HepG2 (cell line): ENCODE results near the gene AMN. TPM values are rescaled to one million over a fixed set of nuclear protein-coding genes. Genes with fewer than 3 reads are reported as not detected.
"Not testable (repeated sequence)": the region's sequence is repeated elsewhere in the genome, so short reads cannot be mapped to it uniquely, and the experiment has no call there.

Experiments used
- ATAC-seq: fragments of 200-7000 bp; cut with Tn5 transposase; 3 replicates; pipeline ENCODE4 v1.9.1; 2020; ENCODE audit warnings: mild to moderate bottlenecking, moderate library complexity
- BruUV-seq: library from RNA; stranded (reverse); fragments of 400-500 nt; replicated peaks from 2 replicates; lab custom pipeline; 2021; lab: Mats Ljungman, UMichigan
- CTCF ChIA-PET: fragments of 300-600 bp; formaldehyde crosslinking; extraction: SDS; loops from one replicate; lab custom pipeline; 2021; ENCODE audit warnings: low total read pairs, inconsistent platforms, low intra/inter-chr PET ratio; lab: Yijun Ruan, JAX
- POLR2A ChIA-PET: fragments of 350-600 bp; sonication (Branson Sonifier 250); formaldehyde crosslinking; loops from one replicate; lab custom pipeline; 2020; ENCODE audit warnings: antibody characterized with exemption, inconsistent platforms; lab: Yijun Ruan, JAX
- DNase-seq: peaks from one replicate; pipeline ENCODE4 v3.0.0-alpha.2; 2015; ENCODE audit warnings: low spot score
- FAIRE-seq: peaks from 3 replicates; lab custom pipeline; 2011; peaks lifted over from hg19 to GRCh38; lab: Jason Lieb, UNC
- H2AFZ ChIP-seq: one replicate; pipeline ENCODE4 v1.6.1; 2011; ENCODE audit warnings: low read length, inconsistent platforms
- H3K27ac ChIP-seq: fragments of 300-600 bp; 3 replicates; pipeline ENCODE4 v1.8.0; 2011; ENCODE audit warnings: mixed run types, mild to moderate bottlenecking, mixed read lengths, low read length, inconsistent platforms; ENCODE audit not compliant: insufficient read depth; ENCODE audit errors: extremely low read length
- H3K27me3 ChIP-seq, 2 experiments: fragments of 200-600 bp in 1 of 2; 2 replicates in 1 of 2; 3 replicates in 1 of 2; pipeline versions ENCODE4 v1.6.0 to v1.8.0; 2011; ENCODE audit warnings: low read length in 2 of 2, mild to moderate bottlenecking in 2 of 2, moderate library complexity in 2 of 2, inconsistent platforms in 1 of 2; ENCODE audit not compliant: insufficient read depth in 2 of 2, control insufficient read depth in 1 of 2
- H3K36me3 ChIP-seq, 2 experiments: fragments of 200-600 bp in 1 of 2; replicated peaks in 1 of 2; 2 replicates in 1 of 2; 3 replicates in 1 of 2; pipeline versions ENCODE4 v1.5.1 to v1.8.0; 2011; ENCODE audit warnings: low read length in 2 of 2, inconsistent platforms in 1 of 2; ENCODE audit not compliant: insufficient read depth in 2 of 2, control insufficient read depth in 1 of 2
- H3K4me1 ChIP-seq: 2 replicates; pipeline ENCODE4 v1.5.1; 2012; ENCODE audit warnings: low read length, inconsistent platforms; ENCODE audit not compliant: insufficient read depth
- H3K4me2 ChIP-seq: 2 replicates; pipeline ENCODE4 v1.6.0; 2011; ENCODE audit warnings: low read depth, low read length, inconsistent platforms
- H3K4me3 ChIP-seq, 3 experiments: fragments of 200-600 bp in 1 of 3; sonication (generic), shearing (Covaris generic) in 1 of 3; replicated peaks in 1 of 3; 2 replicates each; pipeline ENCODE4 v1.5.1; 2011 to 2016; ENCODE audit warnings: low read length in 3 of 3, inconsistent platforms in 2 of 3, low read depth in 2 of 3, mild to moderate bottlenecking in 2 of 3, control low read depth in 1 of 3, mixed read lengths in 1 of 3; ENCODE audit not compliant: insufficient read depth in 1 of 3
- H3K79me2 ChIP-seq: one replicate; pipeline ENCODE4 v1.6.1; 2011; ENCODE audit warnings: low read length, inconsistent platforms; ENCODE audit not compliant: insufficient read depth
- H3K9ac ChIP-seq: 2 replicates; pipeline ENCODE4 v1.6.0; 2011; ENCODE audit warnings: mild to moderate bottlenecking, low read depth, low read length, inconsistent platforms; ENCODE audit not compliant: insufficient read depth
- H3K9me3 ChIP-seq: 2 replicates; pipeline ENCODE4 v1.5.1; 2012; ENCODE audit warnings: mild to moderate bottlenecking, low read length
- H4K20me1 ChIP-seq: 2 replicates; pipeline ENCODE4 v1.6.0; 2011; ENCODE audit warnings: inconsistent platforms, mild to moderate bottlenecking, low read length, moderate library complexity; ENCODE audit not compliant: insufficient read depth
- ATAD3A ChIP-seq: sonication (generic); formaldehyde crosslinking; IDR thresholded peaks from 2 replicates; pipeline ENCODE4 v1.4.0; 2020; ENCODE audit warnings: missing genetic modification reagents
- ATF7 ChIP-seq, 2 experiments: fragments of 450-650 bp in 1 of 2; sonication (generic) in 1 of 2; formaldehyde crosslinking in 1 of 2; IDR thresholded peaks; 2 replicates each; pipeline versions ENCODE4 v1.4.0 to v1.6.1; 2016 to 2020; ENCODE audit warnings: antibody characterized with exemption in 1 of 2, mild to moderate bottlenecking in 1 of 2, missing genetic modification reagents in 1 of 2
- GLI4 ChIP-seq: sonication (generic); formaldehyde crosslinking; IDR thresholded peaks from 2 replicates; pipeline ENCODE4 v1.5.1; 2020; ENCODE audit warnings: missing genetic modification reagents, mild to moderate bottlenecking, moderate library complexity, borderline replicate concordance
- JDP2 ChIP-seq: sonication (generic); formaldehyde crosslinking; IDR thresholded peaks from 2 replicates; pipeline ENCODE4 v1.8.1; 2022; ENCODE audit warnings: missing genetic modification reagents, borderline replicate concordance
- ZNF251 ChIP-seq: sonication (generic); formaldehyde crosslinking; IDR thresholded peaks from 2 replicates; pipeline ENCODE4 v1.9.0; 2021; ENCODE audit warnings: mild to moderate bottlenecking, missing genetic modification reagents
- ZNF619 ChIP-seq: sonication (generic); formaldehyde crosslinking; IDR thresholded peaks from 2 replicates; pipeline ENCODE4 v1.4.0; 2020; ENCODE audit warnings: mild to moderate bottlenecking, missing genetic modification reagents
- ZNF850 ChIP-seq: sonication (generic); formaldehyde crosslinking; conservative IDR thresholded peaks from 2 replicates; pipeline ENCODE4 v1.9.0; 2021; ENCODE audit warnings: mild to moderate bottlenecking, missing genetic modification reagents
- WGBS: methylation state at CpG from one replicate; pipeline ENCODE4 v1.1.6; 2017; ENCODE audit warnings: low lambda C conversion rate; 5-methylcytosine and 5-hydroxymethylcytosine counted together
- in situ Hi-C: cut with HindIII; loops from 2 replicates; pipeline ENCODE4 v1.10.0; 2017; ENCODE audit warnings: low pct_unique_long_range_greater_than_20kb; ENCODE audit not compliant: extremely low pct_ligation_motif_present
- intact Hi-C: fragments of 100-400 bp; cut with micrococcal nuclease; formaldehyde crosslinking; loops from one replicate; pipeline ENCODE4 v1.10.0; 2022; ENCODE audit not compliant: unreplicated experiment
- polyA plus RNA-seq, 8 experiments: library from polyadenylated mRNA; depleted of rRNA in 3 of 8; stranded (reverse) in 7 of 8; unstranded in 1 of 8; fragments of >200 nt; fragmentation: Illumina TruSeq in 4 of 8; extraction: Trizol in 4 of 8; gene quantifications; 2 replicates each; pipeline versions ENCODE4 v1.2.1 to v1.2.3, GENCODE V29; 2011 to 2016; ENCODE audit warnings: low read depth in 4 of 8, missing spikeins in 1 of 8, mixed read lengths in 1 of 8; ENCODE audit not compliant: insufficient read depth in 1 of 8
- total RNA-seq, 5 experiments: library from RNA; depleted of rRNA; stranded (reverse); fragments of >200 nt; fragmentation: Illumina TruSeq; extraction: Trizol; gene quantifications; 2 replicates each; pipeline ENCODE4 v1.2.3, GENCODE V29; 2016; ENCODE audit warnings: low read depth in 1 of 5
- TF ChIP-seq, protein P1 (sequence below): sonication (generic); formaldehyde crosslinking; IDR thresholded peaks from 2 replicates; pipeline ENCODE4 v1.4.0; 2020; ENCODE audit warnings: mild to moderate bottlenecking, missing genetic modification reagents, borderline replicate concordance
- TF ChIP-seq, protein P2 (sequence below): sonication (generic); formaldehyde crosslinking; IDR thresholded peaks from 2 replicates; pipeline ENCODE4 v1.5.0; 2020; ENCODE audit warnings: mild to moderate bottlenecking, missing genetic modification reagents, moderate library complexity

AMN gene
- total and polyA plus RNA-seq, 2 of the 13 experiments (the other 11 are each of a cell fraction or from before 2014, with no cell fraction given) = 9.8 to 33.1 TPM

DNA sequence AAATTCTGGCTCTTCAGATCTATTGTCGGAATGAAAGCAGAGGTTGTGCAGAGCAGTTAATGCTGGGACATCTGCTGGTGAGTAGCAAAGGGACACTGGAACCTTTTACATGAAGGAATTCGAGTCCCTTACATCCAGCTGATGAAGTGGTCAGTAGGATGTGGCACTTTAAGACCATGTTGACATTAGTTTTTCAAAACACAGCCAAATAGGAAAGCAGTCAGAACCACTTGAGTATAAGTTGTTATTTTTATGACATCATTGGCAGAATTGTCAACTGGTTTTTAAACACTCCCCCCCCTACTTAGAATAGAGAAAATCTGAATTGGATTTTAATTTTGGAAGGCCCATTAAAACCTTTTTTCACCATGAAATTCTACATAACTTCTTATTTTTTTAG, 46.8 kb upstream of the AMN start:
- in situ Hi-C loops = no loop called here
- TF ChIP-seq GLI4 (CRISPR knock-in tag) (no peak), ATF7 (IDR thresholded peaks at IDR 0.05) (peak; percentile 21; the same call in 1 of the 2 replicates), ATF7 (CRISPR knock-in tag; IDR thresholded peaks at IDR 0.05) (no peak), ZNF251 (CRISPR knock-in tag) (no peak), ZNF619 (CRISPR knock-in tag) (no peak), JDP2 (CRISPR knock-in tag) (no peak), ZNF850 (CRISPR knock-in tag) (no peak), ATAD3A (no peak)
- TF ChIP-seq, protein P1, sequence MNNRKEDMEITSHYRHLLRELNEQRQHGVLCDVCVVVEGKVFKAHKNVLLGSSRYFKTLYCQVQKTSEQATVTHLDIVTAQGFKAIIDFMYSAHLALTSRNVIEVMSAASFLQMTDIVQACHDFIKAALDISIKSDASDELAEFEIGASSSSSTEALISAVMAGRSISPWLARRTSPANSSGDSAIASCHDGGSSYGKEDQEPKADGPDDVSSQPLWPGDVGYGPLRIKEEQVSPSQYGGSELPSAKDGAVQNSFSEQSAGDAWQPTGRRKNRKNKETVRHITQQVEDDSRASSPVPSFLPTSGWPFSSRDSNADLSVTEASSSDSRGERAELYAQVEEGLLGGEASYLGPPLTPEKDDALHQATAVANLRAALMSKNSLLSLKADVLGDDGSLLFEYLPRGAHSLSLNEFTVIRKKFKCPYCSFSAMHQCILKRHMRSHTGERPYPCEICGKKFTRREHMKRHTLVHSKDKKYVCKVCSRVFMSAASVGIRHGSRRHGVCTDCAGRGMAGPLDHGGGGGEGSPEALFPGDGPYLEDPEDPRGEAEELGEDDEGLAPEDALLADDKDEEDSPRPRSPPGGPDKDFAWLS (CRISPR knock-in tag) = no peak
- TF ChIP-seq, protein P2, sequence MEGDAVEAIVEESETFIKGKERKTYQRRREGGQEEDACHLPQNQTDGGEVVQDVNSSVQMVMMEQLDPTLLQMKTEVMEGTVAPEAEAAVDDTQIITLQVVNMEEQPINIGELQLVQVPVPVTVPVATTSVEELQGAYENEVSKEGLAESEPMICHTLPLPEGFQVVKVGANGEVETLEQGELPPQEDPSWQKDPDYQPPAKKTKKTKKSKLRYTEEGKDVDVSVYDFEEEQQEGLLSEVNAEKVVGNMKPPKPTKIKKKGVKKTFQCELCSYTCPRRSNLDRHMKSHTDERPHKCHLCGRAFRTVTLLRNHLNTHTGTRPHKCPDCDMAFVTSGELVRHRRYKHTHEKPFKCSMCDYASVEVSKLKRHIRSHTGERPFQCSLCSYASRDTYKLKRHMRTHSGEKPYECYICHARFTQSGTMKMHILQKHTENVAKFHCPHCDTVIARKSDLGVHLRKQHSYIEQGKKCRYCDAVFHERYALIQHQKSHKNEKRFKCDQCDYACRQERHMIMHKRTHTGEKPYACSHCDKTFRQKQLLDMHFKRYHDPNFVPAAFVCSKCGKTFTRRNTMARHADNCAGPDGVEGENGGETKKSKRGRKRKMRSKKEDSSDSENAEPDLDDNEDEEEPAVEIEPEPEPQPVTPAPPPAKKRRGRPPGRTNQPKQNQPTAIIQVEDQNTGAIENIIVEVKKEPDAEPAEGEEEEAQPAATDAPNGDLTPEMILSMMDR (CRISPR knock-in tag) = 0 out of 2 replicates have a peak, but pooled peaks have one; percentile 8
- TF ChIP-seq, all 625 proteins: peak for 2
- Histone ChIP-seq H3K36me3 (peaks cover 1 to 34% of the 10 kb centered on the region in 2 experiments; a peak in 2 of 5 replicates), H4K20me1 (no peaks in the 10 kb centered on the region), H3K4me1 (peaks cover 62% of the 10 kb centered on the region), H3K9ac (no peak overlapping the region), H2AFZ (no peak overlapping the region), H3K9me3 (no peaks in the 10 kb centered on the region), H3K4me2 (no peak overlapping the region), H3K79me2 (no peaks in the 10 kb centered on the region), H3K27ac (no peak overlapping the region), H3K27me3 (no peaks in the 10 kb centered on the region), H3K4me3 (no peak overlapping the region)
- intact Hi-C loops = loop anchor here (10.0 kb wide), 1 partner anchor 101 kb away; the partner anchor contains the start of gene TRAF3
- ATAC-seq = no peak
- no peak for FAIRE-seq
- BruUV-seq = no TSS peak
- no peak for DNase-seq
- CTCF ChIA-PET = no interaction called here
- 87% methylated on average over 2 of the region's 2 CpGs for WGBS
- POLR2A ChIA-PET = no interaction called here

DNA sequence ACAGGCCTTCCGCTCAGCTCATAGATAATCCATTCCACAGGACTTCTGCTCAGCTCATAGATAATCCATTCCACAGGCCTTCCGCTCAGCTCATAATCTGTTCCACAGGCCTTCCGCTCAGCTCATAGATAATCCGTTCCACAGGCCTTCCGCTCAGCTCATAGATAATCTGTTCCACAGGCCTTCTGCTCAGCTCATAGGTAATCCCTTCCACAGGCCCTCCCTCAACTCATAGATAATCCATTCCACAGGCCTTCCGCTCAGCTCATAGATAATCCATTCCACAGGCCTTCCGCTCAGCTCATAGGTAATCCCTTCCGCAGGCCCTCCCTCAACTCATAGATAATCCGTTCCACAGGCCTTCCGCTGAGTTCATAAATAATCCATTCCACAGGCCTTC, 45.0 kb upstream of the AMN start:
- H3K9ac ChIP-seq, H3K9me3 ChIP-seq, FAIRE-seq, H3K4me2 ChIP-seq, in situ Hi-C loops, POLR2A ChIA-PET, ATAC-seq, H4K20me1 ChIP-seq, H2AFZ ChIP-seq, DNase-seq, CTCF ChIA-PET, BruUV-seq, H3K27me3 ChIP-seq, H3K4me3 ChIP-seq, H3K27ac ChIP-seq, H3K79me2 ChIP-seq: not testable (repeated sequence)
- WGBS = over 99% methylated on average over 10 of the region's 10 CpGs
- Histone ChIP-seq H3K36me3 (peaks cover 1 to 24% of the 10 kb centered on the region in 2 experiments; a peak in 1 of 5 replicates), H3K4me1 (peaks cover 43% of the 10 kb centered on the region)
- intact Hi-C loops = loop anchor here (10.0 kb wide), 1 partner anchor 103 kb away; the partner anchor contains the start of gene TRAF3
